HPDE6-E6E7 (cell line): Measurements from ENCODE around the gene RPUSD3.

Source experiments
- DNase-seq: peaks from one replicate; pipeline ENCODE4 v3.0.0; 2011; ENCODE audit warnings: missing footprints; ENCODE audit errors: extremely low spot score

RPUSD3 gene

GRCh38 chr3:9806688-9807589 lies 36.9 kb downstream of the RPUSD3 start:
- DNase-seq = no peak

GRCh38 chr3:9806137-9806536 lies 37.7 kb downstream of the RPUSD3 start:
- no peak for DNase-seq

GRCh38 chr3:9804996-9805395 lies 38.8 kb downstream of the RPUSD3 start:
- no peak for DNase-seq

GRCh38 chr3:9803494-9803893 lies 40.3 kb downstream of the RPUSD3 start:
- DNase-seq = no peak

- no peak for DNase-seq
Observed at GRCh38 chr3:9800529-9800928, 43.3 kb downstream of the RPUSD3 start.

- DNase-seq = no peak
Observed at GRCh38 chr3:9797196-9797945, 46.4 kb downstream of the RPUSD3 start.

GRCh38 chr3:9795207-9795606 lies 48.6 kb downstream of the RPUSD3 start:
- no peak for DNase-seq

- DNase-seq = no peak
Observed at GRCh38 chr3:9794400-9794799, 49.4 kb downstream of the RPUSD3 start.

GRCh38 chr3:9793161-9793781 lies 50.5 kb downstream of the RPUSD3 start:
- DNase-seq = no peak

GRCh38 chr3:9792405-9793160 lies 51.2 kb downstream of the RPUSD3 start, which contains the start of the genes ARPC4 and TADA3:
TSS of gene ARPC4 (plus strand) at chr3:9793082. CDS start at chr3:9793122, 40 bp downstream.
TSS of gene TADA3 (minus strand) at chr3:9792473. CDS start at chr3:9791466, 1,007 bp downstream.
- peak; percentile 65 for DNase-seq

- DNase-seq = no peak
Observed at GRCh38 chr3:9791790-9792404, 51.9 kb downstream of the RPUSD3 start.

- no peak for DNase-seq
Observed at GRCh38 chr3:9791127-9791526, 52.7 kb downstream of the RPUSD3 start.
